A673 (cell line): Measurements from ENCODE around the gene TCF7L2. TPM values are rescaled to one million over a fixed set of nuclear protein-coding genes. Genes with fewer than 3 reads are reported as not detected.

Experiments
- BruUV-seq: library from RNA; stranded (reverse); fragments of 400-500 nt; replicated peaks from 2 replicates; lab custom pipeline; 2021; lab: Mats Ljungman, UMichigan
- CTCF ChIA-PET: fragments of 300-600 bp; sonication (Branson Sonifier 250); formaldehyde crosslinking; loops from one replicate; lab custom pipeline; 2022; ENCODE audit warnings: antibody characterized with exemption; lab: Charles Lee
- POLR2A ChIA-PET: fragments of 300-600 bp; sonication (Branson Sonifier 250); formaldehyde crosslinking; loops from one replicate; lab custom pipeline; 2022; ENCODE audit warnings: antibody characterized with exemption; ENCODE audit not compliant: low non-redundant PET; lab: Charles Lee
- DNase-seq: peaks from one replicate; pipeline ENCODE4 v3.0.0-alpha.2; 2015; ENCODE audit warnings: low spot score
- H3K27ac ChIP-seq: fragments of 200-600 bp; sonication (generic); 2 replicates; pipeline ENCODE4 v1.5.1; 2016; ENCODE audit warnings: mixed run types, low read depth, mild to moderate bottlenecking, mixed read lengths, antibody characterized with exemption, low read length; ENCODE audit not compliant: poor library complexity, severe bottlenecking
- H3K27me3 ChIP-seq: fragments of 200-600 bp; sonication (generic); replicated peaks from 2 replicates; pipeline ENCODE4 v1.6.1; 2017; ENCODE audit warnings: mixed run types, low read depth, mild to moderate bottlenecking, mixed read lengths, antibody characterized with exemption, low read length; ENCODE audit not compliant: insufficient read depth, poor library complexity
- H3K36me3 ChIP-seq: fragments of 200-600 bp; sonication (generic); 2 replicates; pipeline ENCODE4 v1.6.1; 2016; ENCODE audit warnings: mixed run types, mild to moderate bottlenecking, mixed read lengths, antibody characterized with exemption, low read length; ENCODE audit not compliant: insufficient read depth, poor library complexity, severe bottlenecking
- H3K4me1 ChIP-seq: fragments of 200-600 bp; sonication (generic); 2 replicates; pipeline ENCODE4 v1.6.1; 2017; ENCODE audit warnings: mixed run types, mild to moderate bottlenecking, mixed read lengths, antibody characterized with exemption, low read length; ENCODE audit not compliant: insufficient read depth, poor library complexity, severe bottlenecking
- H3K4me3 ChIP-seq: fragments of 200-600 bp; sonication (generic); 2 replicates; pipeline ENCODE4 v1.5.1; 2016; ENCODE audit warnings: low read depth, mixed run types, mild to moderate bottlenecking, mixed read lengths, low read length; ENCODE audit not compliant: poor library complexity, severe bottlenecking
- H3K9me3 ChIP-seq: fragments of 200-600 bp; sonication (generic); 2 replicates; pipeline ENCODE4 v1.6.1; 2016; ENCODE audit warnings: mixed run types, low read depth, mild to moderate bottlenecking, mixed read lengths, antibody characterized with exemption, low read length; ENCODE audit not compliant: poor library complexity, severe bottlenecking
- CTCF ChIP-seq: fragments of 300-800, 200-600 bp; sonication (generic); conservative IDR thresholded peaks from 2 replicates; pipeline ENCODE4 v1.5.1; 2017; ENCODE audit warnings: low read depth, mild to moderate bottlenecking, antibody characterized with exemption, low read length, moderate library complexity, mixed read lengths
- EZH2 ChIP-seq: fragments of 200-600 bp; sonication (generic); IDR thresholded peaks from 2 replicates; pipeline ENCODE4 v1.6.1; 2017; ENCODE audit warnings: borderline replicate concordance, low read depth, mild to moderate bottlenecking, mixed read lengths, antibody characterized with exemption, low read length; ENCODE audit not compliant: poor library complexity, severe bottlenecking
- intact Hi-C: fragments of 100-400 bp; cut with micrococcal nuclease; formaldehyde crosslinking; loops from one replicate; pipeline ENCODE4 v1.10.0; 2022; ENCODE audit not compliant: unreplicated experiment
- total RNA-seq: library from RNA; stranded (reverse); gene quantifications from 2 replicates; pipeline ENCODE4 v1.2.3, GENCODE V29; 2021

Gene TCF7L2
- total RNA-seq, 1 experiment from 2014 or later: 16.8 TPM

GRCh38 chr10:112964482-112964881 is 14.4 kb downstream of the TCF7L2 start:
- no peak overlapping the region for H3K4me3 ChIP-seq
- H3K36me3 ChIP-seq: no peaks in the 10 kb centered on the region
- H3K27ac ChIP-seq: no peak overlapping the region
- peaks cover 21% of the 10 kb centered on the region for H3K4me1 ChIP-seq
- no TSS peak for BruUV-seq
- POLR2A ChIA-PET: no interaction called here
- DNase-seq: no peak
- H3K27me3 ChIP-seq: no peaks in the 10 kb centered on the region
- intact Hi-C loops: no loop called here
- no peak for TF ChIP-seq EZH2
- no peak for TF ChIP-seq CTCF
- CTCF ChIA-PET: no interaction called here
- H3K9me3 ChIP-seq: no peaks in the 10 kb centered on the region

- intact Hi-C loops: no loop called here
- no TSS peak for BruUV-seq
- no peak overlapping the region for H3K27ac ChIP-seq
- no peaks in the 10 kb centered on the region for H3K36me3 ChIP-seq
- CTCF ChIA-PET: no interaction called here
- H3K9me3 ChIP-seq: no peaks in the 10 kb centered on the region
- no peaks in the 10 kb centered on the region for H3K27me3 ChIP-seq
- POLR2A ChIA-PET: no interaction called here
- H3K4me3 ChIP-seq: no peak overlapping the region
- H3K4me1 ChIP-seq: peaks cover 11% of the 10 kb centered on the region
- no peak for TF ChIP-seq EZH2
- no peak for TF ChIP-seq CTCF
- DNase-seq: no peak
Observed at GRCh38 chr10:112966194-112966855, 16.3 kb downstream of the TCF7L2 start.

GRCh38 chr10:112967200-112967599 is 17.2 kb downstream of the TCF7L2 start:
- DNase-seq: no peak
- CTCF ChIA-PET: no interaction called here

More at GRCh38 chr10:112967200-112967599, 17.2 kb downstream of the TCF7L2 start:
- Histone ChIP-seq H3K4me1 (peaks cover 5% of the 10 kb centered on the region), H3K36me3 (no peaks in the 10 kb centered on the region), H3K27ac (no peak overlapping the region), H3K27me3 (no peaks in the 10 kb centered on the region), H3K4me3 (no peak overlapping the region), H3K9me3 (no peaks in the 10 kb centered on the region)
- BruUV-seq: no TSS peak
- intact Hi-C loops: no loop called here
- TF ChIP-seq EZH2 (no peak), CTCF (no peak)
- POLR2A ChIA-PET: interaction anchor here (0.8 kb wide), 1 partner anchor 20 kb away, joined by 6 read pairs; no protein-coding TSS in a partner anchor
